ENCODE data around the gene ZNF524.

Gene ZNF524

GRCh38 chr19:55633861-55634260 is 33.8 kb downstream of the ZNF524 start:
- H3K36me3 Mint-ChIP-seq (ENCODE audit: low read depth), result peaks cover 16% of the 10 kb centered on the region
- H3K27me3 Mint-ChIP-seq (ENCODE audit: low read depth), result no peaks in the 10 kb centered on the region
- H3K4me1 Mint-ChIP-seq (ENCODE audit: low read depth), result peaks cover 37% of the 10 kb centered on the region
- no peak overlapping the region for H3K4me3 Mint-ChIP-seq
- H3K27ac Mint-ChIP-seq, result no peak overlapping the region
- H3K9me3 Mint-ChIP-seq, result no peaks in the 10 kb centered on the region

GRCh38 chr19:55635334-55635717 is 35.2 kb downstream of the ZNF524 start:
- H3K9me3 Mint-ChIP-seq, result no peaks in the 10 kb centered on the region
- H3K27me3 Mint-ChIP-seq (ENCODE audit: low read depth), result no peaks in the 10 kb centered on the region
- H3K4me1 Mint-ChIP-seq (ENCODE audit: low read depth), result peaks cover 43% of the 10 kb centered on the region
- H3K36me3 Mint-ChIP-seq (ENCODE audit: low read depth), result peaks cover 19% of the 10 kb centered on the region
- H3K4me3 Mint-ChIP-seq, result peak overlapping the region; percentile 100
- peak overlapping the region; percentile 100 for H3K27ac Mint-ChIP-seq

- Mint-ChIP-seq H3K9me3 (no peaks in the 10 kb centered on the region), H3K27ac (peak overlapping the region; percentile 100), H3K4me1 (ENCODE audit: low read depth) (peaks cover 46% of the 10 kb centered on the region), H3K27me3 (ENCODE audit: low read depth) (no peaks in the 10 kb centered on the region), H3K4me3 (peak overlapping the region; percentile 100), H3K36me3 (ENCODE audit: low read depth) (peaks cover 19% of the 10 kb centered on the region)
Measured at GRCh38 chr19:55635856-55636440, 35.9 kb downstream of the ZNF524 start.

- no peaks in the 10 kb centered on the region for H3K9me3 Mint-ChIP-seq
- peak overlapping the region; percentile 100 for H3K27ac Mint-ChIP-seq
- H3K36me3 Mint-ChIP-seq (ENCODE audit: low read depth), result peaks cover 19% of the 10 kb centered on the region
- peaks cover 46% of the 10 kb centered on the region for H3K4me1 Mint-ChIP-seq (ENCODE audit: low read depth)
- H3K4me3 Mint-ChIP-seq, result peak overlapping the region; percentile 100
- no peaks in the 10 kb centered on the region for H3K27me3 Mint-ChIP-seq (ENCODE audit: low read depth)
Measured at GRCh38 chr19:55636723-55637122, 36.6 kb downstream of the ZNF524 start.

GRCh38 chr19:55637534-55637933 is 37.4 kb downstream of the ZNF524 start:
- Mint-ChIP-seq H3K4me3 (no peak overlapping the region), H3K9me3 (no peaks in the 10 kb centered on the region), H3K27ac (no peak overlapping the region), H3K27me3 (ENCODE audit: low read depth) (no peaks in the 10 kb centered on the region), H3K4me1 (ENCODE audit: low read depth) (peaks cover 43% of the 10 kb centered on the region), H3K36me3 (ENCODE audit: low read depth) (peaks cover 19% of the 10 kb centered on the region)

GRCh38 chr19:55638864-55639359 is 38.8 kb downstream of the ZNF524 start:
- Mint-ChIP-seq H3K36me3 (ENCODE audit: low read depth) (peaks cover 19% of the 10 kb centered on the region), H3K27me3 (ENCODE audit: low read depth) (no peaks in the 10 kb centered on the region), H3K27ac (peak overlapping the region; percentile 77), H3K4me3 (peak overlapping the region; percentile 64), H3K9me3 (no peaks in the 10 kb centered on the region), H3K4me1 (ENCODE audit: low read depth) (peaks cover 49% of the 10 kb centered on the region)

- Mint-ChIP-seq H3K27me3 (ENCODE audit: low read depth) (no peaks in the 10 kb centered on the region), H3K27ac (peak overlapping the region; percentile 86), H3K4me1 (ENCODE audit: low read depth) (peaks cover 47% of the 10 kb centered on the region), H3K9me3 (no peaks in the 10 kb centered on the region), H3K36me3 (ENCODE audit: low read depth) (peaks cover 15% of the 10 kb centered on the region), H3K4me3 (peak overlapping the region; percentile 66)
Measured at GRCh38 chr19:55640043-55640576, 40.0 kb downstream of the ZNF524 start.

GRCh38 chr19:55640577-55641425 is 40.7 kb downstream of the ZNF524 start, which contains the start of gene ZNF580:
Gene ZNF580, plus strand, starts transcription at chr19:55641002. Its CDS starts 1,507 bp downstream, at chr19:55642509.
- no peaks in the 10 kb centered on the region for H3K27me3 Mint-ChIP-seq (ENCODE audit: low read depth)
- H3K4me3 Mint-ChIP-seq, result peak within 1 kb of the TSS; percentile 94
- peaks cover 14% of the 10 kb centered on the region for H3K36me3 Mint-ChIP-seq (ENCODE audit: low read depth)
- no peaks in the 10 kb centered on the region for H3K9me3 Mint-ChIP-seq
- H3K27ac Mint-ChIP-seq, result peak within 1 kb of the TSS; percentile 95
- H3K4me1 Mint-ChIP-seq (ENCODE audit: low read depth), result peaks cover 46% of the 10 kb centered on the region

GRCh38 chr19:55641426-55642152 is 41.5 kb downstream of the ZNF524 start:
- Mint-ChIP-seq H3K27ac (peak overlapping the region; percentile 95), H3K4me1 (ENCODE audit: low read depth) (peaks cover 38% of the 10 kb centered on the region), H3K27me3 (ENCODE audit: low read depth) (no peaks in the 10 kb centered on the region), H3K9me3 (no peaks in the 10 kb centered on the region), H3K36me3 (ENCODE audit: low read depth) (peaks cover 11% of the 10 kb centered on the region), H3K4me3 (peak overlapping the region; percentile 94)

- Mint-ChIP-seq H3K27ac (peak overlapping the region; percentile 97), H3K4me1 (ENCODE audit: low read depth) (peaks cover 38% of the 10 kb centered on the region), H3K9me3 (no peaks in the 10 kb centered on the region), H3K4me3 (peak overlapping the region; percentile 96), H3K36me3 (ENCODE audit: low read depth) (peaks cover 13% of the 10 kb centered on the region), H3K27me3 (ENCODE audit: low read depth) (no peaks in the 10 kb centered on the region)
Measured at GRCh38 chr19:55642153-55643002, 42.3 kb downstream of the ZNF524 start.

GRCh38 chr19:55643003-55643886 is 43.2 kb downstream of the ZNF524 start, which contains the start of gene ZNF581:
Gene ZNF581, plus strand, starts transcription at chr19:55643649. Its CDS starts 923 bp downstream, at chr19:55644572.
- Mint-ChIP-seq H3K4me1 (ENCODE audit: low read depth) (peaks cover 36% of the 10 kb centered on the region), H3K4me3 (peak within 1 kb of the TSS; percentile 96), H3K36me3 (ENCODE audit: low read depth) (peaks cover 12% of the 10 kb centered on the region), H3K27ac (peak within 1 kb of the TSS; percentile 97), H3K9me3 (no peaks in the 10 kb centered on the region), H3K27me3 (ENCODE audit: low read depth) (no peaks in the 10 kb centered on the region)

GRCh38 chr19:55643887-55644176 is 43.7 kb downstream of the ZNF524 start:
- Mint-ChIP-seq H3K4me3 (peak overlapping the region; percentile 96), H3K27ac (peak overlapping the region; percentile 93), H3K36me3 (ENCODE audit: low read depth) (peaks cover 12% of the 10 kb centered on the region), H3K4me1 (ENCODE audit: low read depth) (peaks cover 36% of the 10 kb centered on the region), H3K9me3 (no peaks in the 10 kb centered on the region), H3K27me3 (ENCODE audit: low read depth) (no peaks in the 10 kb centered on the region)
